ENCODE measurements around the gene SEC16A.
"Not testable (repeated sequence)": the region's sequence is repeated elsewhere in the genome, so short reads cannot be mapped to it uniquely, and the experiment has no call there.

- TF ChIP-seq CTCF (IDR thresholded peaks at IDR 0.05; ENCODE audit: insufficient read depth, low read length); POLR2AphosphoS5 (IDR thresholded peaks at IDR 0.05; ENCODE audit: low read depth); REST (IDR thresholded peaks at IDR 0.05; ENCODE audit: insufficient replicate concordance, low read depth): not testable (repeated sequence)
These were observed 75.8 kb downstream of the SEC16A start for GRCh38 chr9:136407061-136407460.
